Neural crest cell (in vitro differentiated cells): ENCODE results near the gene VWA8. TPM values are rescaled to one million over a fixed set of nuclear protein-coding genes. Genes with fewer than 3 reads are reported as not detected.
A peak's percentile ranks its signal among the peaks of the same experiment; 100 is the strongest.

Experiments used
- DNase-seq: peaks from one replicate; pipeline ENCODE4 v3.0.0; 2021; ENCODE audit warnings: low read depth, mixed read lengths, low spot score
- H3K27ac Mint-ChIP-seq: one replicate; pipeline ENCODE4 v1.8.0; 2021; ENCODE audit warnings: mild to moderate bottlenecking, mixed read lengths; ENCODE audit not compliant: unreplicated experiment
- H3K27me3 Mint-ChIP-seq: 2 replicates; pipeline ENCODE4 v1.8.0; 2021; ENCODE audit warnings: low read depth, mild to moderate bottlenecking, mixed read lengths
- H3K36me3 Mint-ChIP-seq: 2 replicates; pipeline ENCODE4 v1.8.0; 2021; ENCODE audit warnings: low read depth, mild to moderate bottlenecking, mixed read lengths
- H3K4me1 Mint-ChIP-seq: 2 replicates; pipeline ENCODE4 v1.8.0; 2021; ENCODE audit warnings: mixed read lengths
- H3K4me3 Mint-ChIP-seq: one replicate; pipeline ENCODE4 v1.8.0; 2021; ENCODE audit warnings: mild to moderate bottlenecking, mixed read lengths
- H3K9me3 Mint-ChIP-seq: 2 replicates; pipeline ENCODE4 v1.8.0; 2021; ENCODE audit warnings: mixed read lengths
- CTCF ChIP-seq: fragments of 200-600 bp; sonication (generic); conservative IDR thresholded peaks from 2 replicates; pipeline ENCODE4 v1.5.0; 2021; ENCODE audit warnings: antibody characterized with exemption, mild to moderate bottlenecking
- total RNA-seq: library from RNA; stranded (reverse); gene quantifications from 2 replicates; pipeline ENCODE4 v1.2.1, GENCODE V29; 2021

The VWA8 gene
- total RNA-seq, 1 donor from 2014 or later = 19.5 TPM

DNA sequence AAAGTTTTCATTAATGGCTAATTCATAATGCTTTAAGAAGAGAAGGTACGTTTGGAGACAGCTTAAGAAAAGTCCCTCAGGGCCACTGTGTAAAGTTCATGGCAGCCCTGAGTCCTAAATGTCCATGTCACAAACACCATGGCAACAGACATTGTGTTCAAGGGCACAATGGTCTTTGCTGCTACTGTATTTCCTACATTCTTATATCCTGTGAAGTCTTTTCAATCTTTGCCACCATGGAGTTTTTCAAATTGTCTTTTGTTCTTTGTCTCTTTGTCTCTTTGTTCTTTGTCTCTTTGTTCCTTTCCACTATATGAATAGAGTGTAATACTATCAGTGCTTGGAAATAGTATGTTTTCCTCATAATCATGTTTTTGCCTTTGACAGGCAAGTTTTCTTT, 178.8 kb downstream of the VWA8 start:
- H3K27ac Mint-ChIP-seq = peak overlapping the region; percentile 81
- H3K27me3 Mint-ChIP-seq = no peaks in the 10 kb centered on the region
- H3K36me3 Mint-ChIP-seq = peaks cover 3% of the 10 kb centered on the region
- no peak for TF ChIP-seq CTCF
- no peak for DNase-seq
- H3K4me3 Mint-ChIP-seq = peak overlapping the region; percentile 13
- H3K9me3 Mint-ChIP-seq = no peaks in the 10 kb centered on the region
- no peaks in the 10 kb centered on the region for H3K4me1 Mint-ChIP-seq

GRCh38 chr13:41780715-41781706, 179.9 kb downstream of the VWA8 start:
- no peak overlapping the region for H3K27ac Mint-ChIP-seq
- H3K36me3 Mint-ChIP-seq = peaks cover 3% of the 10 kb centered on the region

GRCh38 chr13:41775251-41775650, 185.7 kb downstream of the VWA8 start:
- DNase-seq = no peak
- H3K4me3 Mint-ChIP-seq = no peak overlapping the region
- no peaks in the 10 kb centered on the region for H3K9me3 Mint-ChIP-seq
- H3K27me3 Mint-ChIP-seq = no peaks in the 10 kb centered on the region
- H3K4me1 Mint-ChIP-seq = no peaks in the 10 kb centered on the region
- no peak for TF ChIP-seq CTCF
- H3K36me3 Mint-ChIP-seq = peaks cover 6% of the 10 kb centered on the region
- no peak overlapping the region for H3K27ac Mint-ChIP-seq

More at GRCh38 chr13:41780715-41781706, 179.9 kb downstream of the VWA8 start:
- no peak for DNase-seq
- Mint-ChIP-seq H3K9me3 (no peaks in the 10 kb centered on the region), H3K4me3 (no peak overlapping the region), H3K4me1 (no peaks in the 10 kb centered on the region), H3K27me3 (no peaks in the 10 kb centered on the region)
- TF ChIP-seq CTCF = no peak

GRCh38 chr13:41774605-41775218, 186.2 kb downstream of the VWA8 start:
- H3K27ac Mint-ChIP-seq = no peak overlapping the region
- H3K27me3 Mint-ChIP-seq = no peaks in the 10 kb centered on the region
- no peak overlapping the region for H3K4me3 Mint-ChIP-seq
- H3K36me3 Mint-ChIP-seq = peaks cover 6% of the 10 kb centered on the region
- no peaks in the 10 kb centered on the region for H3K4me1 Mint-ChIP-seq
- no peaks in the 10 kb centered on the region for H3K9me3 Mint-ChIP-seq
- no peak for TF ChIP-seq CTCF
- DNase-seq = no peak

DNA sequence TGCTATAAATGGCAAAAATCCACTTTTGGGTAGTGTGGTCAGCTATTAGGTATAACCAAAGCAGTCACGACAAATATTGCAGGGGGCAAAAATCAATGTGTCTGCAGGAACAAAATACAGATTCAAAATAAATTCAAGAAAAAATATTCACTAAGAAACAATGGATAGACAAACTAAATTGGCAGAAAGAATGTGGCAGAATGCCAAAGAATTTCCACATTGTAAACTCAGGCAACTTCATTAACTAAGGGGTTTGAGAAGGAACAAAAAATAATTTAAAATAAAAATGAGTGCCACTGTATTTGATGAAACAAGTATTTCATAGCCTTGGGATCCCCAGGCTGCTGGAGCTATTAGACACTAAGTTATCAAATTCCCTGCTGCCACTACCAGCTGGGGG, 193.1 kb downstream of the VWA8 start:
- H3K27ac Mint-ChIP-seq = no peak overlapping the region
- no peaks in the 10 kb centered on the region for H3K4me1 Mint-ChIP-seq
- no peak for TF ChIP-seq CTCF
- no peak overlapping the region for H3K4me3 Mint-ChIP-seq
- DNase-seq = no peak
- H3K9me3 Mint-ChIP-seq = no peaks in the 10 kb centered on the region
- H3K27me3 Mint-ChIP-seq = no peaks in the 10 kb centered on the region
- H3K36me3 Mint-ChIP-seq = no peaks in the 10 kb centered on the region
